AG10803 (cell line): ENCODE measurements around the gene SPIB.

Experiments
- DNase-seq: peaks from one replicate; pipeline ENCODE4 v3.0.0; 2010; ENCODE audit warnings: low read depth
- H3K4me3 ChIP-seq: 2 replicates; pipeline ENCODE4 v1.5.1; 2011; ENCODE audit warnings: mild to moderate bottlenecking, low read length, control low read depth
- TF ChIP-seq, protein P1 (sequence below): conservative IDR thresholded peaks from 2 replicates; pipeline ENCODE4 v1.5.1; 2011; ENCODE audit warnings: mild to moderate bottlenecking, low read length, control low read depth, inconsistent platforms

Gene SPIB

DNA sequence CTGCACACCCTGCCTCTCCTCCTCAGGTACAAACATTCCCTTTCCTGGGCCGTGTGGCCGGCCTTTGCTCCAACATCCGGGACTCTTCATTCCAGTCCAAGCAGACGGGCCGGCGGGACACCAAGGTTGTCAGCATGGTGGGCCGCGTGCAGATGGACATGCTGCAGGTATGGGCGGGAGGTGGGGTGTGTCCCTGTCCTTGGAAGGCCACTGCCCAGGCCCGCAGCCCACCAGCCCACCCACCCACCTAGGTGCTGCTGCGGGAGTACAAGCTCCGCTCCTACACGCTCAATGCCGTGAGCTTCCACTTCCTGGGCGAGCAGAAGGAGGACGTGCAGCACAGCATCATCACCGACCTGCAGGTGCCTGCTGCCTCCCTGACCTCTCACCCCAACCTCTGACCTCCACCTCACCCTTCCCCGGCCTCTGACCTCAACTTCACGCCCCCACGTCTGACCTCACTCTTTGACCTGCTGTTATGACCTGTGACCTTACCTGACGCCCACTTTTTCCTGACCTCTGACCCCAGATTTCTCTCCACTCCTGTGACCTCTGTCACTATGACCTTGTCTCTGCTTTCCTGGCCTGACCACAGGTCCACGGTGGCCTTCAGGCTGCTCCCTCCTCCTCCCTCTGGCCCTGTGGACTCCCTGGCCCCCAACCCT is 12.4 kb upstream of the SPIB start:
- TF ChIP-seq, protein P1, sequence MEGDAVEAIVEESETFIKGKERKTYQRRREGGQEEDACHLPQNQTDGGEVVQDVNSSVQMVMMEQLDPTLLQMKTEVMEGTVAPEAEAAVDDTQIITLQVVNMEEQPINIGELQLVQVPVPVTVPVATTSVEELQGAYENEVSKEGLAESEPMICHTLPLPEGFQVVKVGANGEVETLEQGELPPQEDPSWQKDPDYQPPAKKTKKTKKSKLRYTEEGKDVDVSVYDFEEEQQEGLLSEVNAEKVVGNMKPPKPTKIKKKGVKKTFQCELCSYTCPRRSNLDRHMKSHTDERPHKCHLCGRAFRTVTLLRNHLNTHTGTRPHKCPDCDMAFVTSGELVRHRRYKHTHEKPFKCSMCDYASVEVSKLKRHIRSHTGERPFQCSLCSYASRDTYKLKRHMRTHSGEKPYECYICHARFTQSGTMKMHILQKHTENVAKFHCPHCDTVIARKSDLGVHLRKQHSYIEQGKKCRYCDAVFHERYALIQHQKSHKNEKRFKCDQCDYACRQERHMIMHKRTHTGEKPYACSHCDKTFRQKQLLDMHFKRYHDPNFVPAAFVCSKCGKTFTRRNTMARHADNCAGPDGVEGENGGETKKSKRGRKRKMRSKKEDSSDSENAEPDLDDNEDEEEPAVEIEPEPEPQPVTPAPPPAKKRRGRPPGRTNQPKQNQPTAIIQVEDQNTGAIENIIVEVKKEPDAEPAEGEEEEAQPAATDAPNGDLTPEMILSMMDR = no peak
- DNase-seq = no peak
- H3K4me3 ChIP-seq = no peak overlapping the region

DNA sequence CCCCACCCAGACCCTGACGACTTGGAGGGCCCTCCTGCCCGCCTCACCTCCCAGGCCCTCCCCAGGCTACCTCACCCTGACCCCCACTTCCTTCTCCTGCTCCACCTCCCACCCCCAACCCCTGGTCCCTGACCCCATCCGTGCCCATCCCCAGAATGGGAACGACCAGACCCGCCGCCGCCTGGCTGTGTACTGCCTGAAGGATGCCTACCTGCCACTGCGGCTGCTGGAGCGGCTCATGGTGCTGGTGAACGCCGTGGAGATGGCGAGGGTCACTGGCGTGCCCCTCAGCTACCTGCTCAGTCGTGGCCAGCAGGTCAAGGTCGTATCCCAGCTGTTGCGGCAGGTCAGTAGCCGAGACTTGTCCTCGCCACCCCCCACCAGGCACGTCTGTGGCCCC is 11.9 kb upstream of the SPIB start:
- TF ChIP-seq, protein P1 = no peak
- H3K4me3 ChIP-seq = no peak overlapping the region
- DNase-seq = no peak

DNA sequence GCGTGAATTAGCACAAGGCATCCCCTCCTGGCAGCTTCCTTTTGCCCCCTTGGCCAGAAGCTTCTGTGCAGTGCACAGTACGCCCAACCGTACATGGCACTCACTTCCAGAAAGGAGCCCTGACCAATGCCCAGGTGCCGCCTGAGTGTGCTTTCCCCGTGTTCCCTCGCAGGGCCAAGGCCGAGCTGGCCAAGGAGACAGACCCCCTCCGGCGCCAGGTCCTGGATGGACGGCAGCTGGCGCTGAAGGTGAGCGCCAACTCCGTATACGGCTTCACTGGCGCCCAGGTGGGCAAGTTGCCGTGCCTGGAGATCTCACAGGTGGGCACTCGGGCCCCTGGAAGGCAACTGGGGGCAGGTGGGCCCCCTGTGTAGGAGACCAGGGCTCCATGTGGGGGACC is 9.4 kb upstream of the SPIB start:
- TF ChIP-seq, protein P1 = no peak
- no peak overlapping the region for H3K4me3 ChIP-seq
- no peak for DNase-seq

DNA sequence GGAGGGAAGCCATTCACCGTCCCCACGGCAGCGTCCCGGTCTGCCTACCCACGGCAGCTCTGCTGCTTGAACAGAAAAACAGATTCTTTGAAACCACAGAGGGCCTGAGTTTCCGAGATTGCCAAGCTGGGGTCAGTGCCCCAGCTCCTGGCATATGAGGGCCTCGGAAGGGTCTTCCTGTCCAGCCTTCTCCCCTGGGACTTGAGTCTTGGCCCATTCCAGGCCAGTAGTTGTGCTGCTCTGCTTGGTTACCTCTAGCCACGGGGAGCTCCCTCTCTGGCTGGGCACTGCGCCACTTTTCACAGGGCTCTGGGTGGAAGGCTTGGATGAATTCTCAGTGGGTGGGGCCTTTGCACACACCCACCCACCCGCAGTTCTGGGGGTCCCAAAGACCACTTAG is 8.6 kb upstream of the SPIB start:
- DNase-seq = no peak
- no peak overlapping the region for H3K4me3 ChIP-seq
- TF ChIP-seq, protein P1 = no peak

DNA sequence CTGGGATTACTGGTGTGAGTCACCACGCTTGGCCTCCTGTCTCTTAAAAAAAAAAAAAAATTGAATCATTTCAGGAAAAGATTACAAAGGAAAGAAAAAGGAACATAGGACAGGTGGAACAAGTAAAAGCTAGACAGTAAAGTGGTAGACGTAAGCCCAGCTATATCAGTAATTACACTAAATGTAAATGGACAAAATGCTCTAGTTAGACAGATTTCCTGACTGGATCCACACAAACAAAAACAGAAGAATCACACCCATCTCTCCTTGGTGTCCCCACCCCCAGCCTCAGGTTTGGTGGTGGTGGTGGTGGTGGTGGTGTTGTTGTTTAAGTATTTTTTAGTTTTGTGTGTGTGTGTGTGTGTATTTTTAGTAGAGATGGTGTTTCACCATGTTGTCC is 6.3 kb upstream of the SPIB start:
- TF ChIP-seq, protein P1 = no peak
- H3K4me3 ChIP-seq = no peak overlapping the region
- DNase-seq = no peak

DNA sequence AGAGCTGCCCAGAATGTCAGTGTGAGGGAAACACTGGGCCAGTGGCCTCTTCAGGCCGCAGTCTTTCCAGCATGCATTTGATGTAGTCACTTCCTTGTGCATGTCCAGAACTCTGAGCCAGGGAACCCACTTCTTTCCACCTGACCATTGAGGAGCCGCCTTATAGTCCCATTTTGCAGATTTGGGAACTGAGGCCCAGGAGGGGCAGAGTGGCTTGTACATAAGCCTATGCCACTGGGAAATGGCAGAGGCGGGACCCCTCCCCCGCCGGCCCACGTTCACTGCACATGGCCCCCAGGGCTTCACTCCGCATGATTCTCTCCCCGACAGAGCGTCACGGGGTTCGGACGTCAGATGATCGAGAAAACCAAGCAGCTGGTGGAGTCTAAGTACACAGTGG is 5.6 kb upstream of the SPIB start:
- no peak overlapping the region for H3K4me3 ChIP-seq
- no peak for DNase-seq
- TF ChIP-seq, protein P1 = no peak

DNA sequence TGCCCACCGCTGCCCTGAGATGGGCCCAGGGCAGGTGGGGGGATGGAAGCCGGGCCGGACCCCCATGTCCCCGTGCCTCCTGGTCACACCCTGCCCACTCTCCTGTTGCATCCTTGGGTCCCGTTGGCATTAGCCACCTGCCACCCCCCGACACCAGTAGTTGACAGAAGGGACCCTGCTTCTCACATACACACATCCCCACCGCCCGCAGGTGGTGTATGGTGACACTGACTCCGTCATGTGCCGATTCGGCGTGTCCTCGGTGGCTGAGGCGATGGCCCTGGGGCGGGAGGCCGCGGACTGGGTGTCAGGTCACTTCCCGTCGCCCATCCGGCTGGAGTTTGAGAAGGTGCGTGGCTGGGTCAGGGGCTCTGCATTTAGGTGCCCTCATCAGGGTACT is 5.2 kb upstream of the SPIB start:
- no peak for DNase-seq
- H3K4me3 ChIP-seq = no peak overlapping the region
- TF ChIP-seq, protein P1 = no peak
